IMR-90 (cell line): Measurements from ENCODE around the gene OR1F1. TPM values are rescaled to one million over a fixed set of nuclear protein-coding genes. Genes with fewer than 3 reads are reported as not detected.

Experiments used
- ATAC-seq: fragments of 200-7000 bp; cut with Tn5 transposase; 2 replicates; pipeline ENCODE4 v1.9.1; 2020; ENCODE audit warnings: low read depth, mild to moderate bottlenecking, moderate library complexity
- BruUV-seq: library from RNA; stranded (reverse); fragments of 400-500 nt; replicated peaks from 2 replicates; lab custom pipeline; 2021; lab: Mats Ljungman, UMichigan
- CTCF ChIA-PET: fragments of 300-600 bp; formaldehyde crosslinking; extraction: SDS; loops from one replicate; lab custom pipeline; 2021; ENCODE audit warnings: antibody characterized with exemption; lab: Yijun Ruan, JAX
- POLR2A ChIA-PET: fragments of 300-600 bp; sonication (Branson Sonifier 250); formaldehyde crosslinking; loops from one replicate; lab custom pipeline; 2022; ENCODE audit warnings: antibody characterized with exemption; ENCODE audit not compliant: unreplicated experiment; lab: Charles Lee
- DNase-seq: peaks from one replicate; pipeline ENCODE4 v3.0.0; 2013
- H2AFZ ChIP-seq: replicated peaks from 2 replicates; pipeline ENCODE3; 2013; ENCODE audit warnings: low read length, mild to moderate bottlenecking; ENCODE audit not compliant: poor library complexity
- H2AK5ac ChIP-seq: 2 replicates; pipeline ENCODE4 v1.6.1; 2013; ENCODE audit warnings: low read depth, low read length, inconsistent platforms
- H2AK9ac ChIP-seq: replicated peaks from 2 replicates; pipeline ENCODE3; 2013; ENCODE audit warnings: mild to moderate bottlenecking, low read depth, low read length, moderate library complexity; ENCODE audit not compliant: poor library complexity
- H2BK120ac ChIP-seq: 2 replicates; pipeline ENCODE4 v1.6.1; 2013; ENCODE audit warnings: low read depth, low read length, inconsistent platforms
- H2BK15ac ChIP-seq: 3 replicates; pipeline ENCODE4 v1.6.1; 2013; ENCODE audit warnings: low read depth, low read length, inconsistent platforms
- H2BK20ac ChIP-seq: 2 replicates; pipeline ENCODE4 v1.6.1; 2013; ENCODE audit warnings: low read depth, mild to moderate bottlenecking, inconsistent platforms, low read length, moderate library complexity
- H2BK5ac ChIP-seq: 2 replicates; pipeline ENCODE4 v1.6.1; 2013; ENCODE audit warnings: mild to moderate bottlenecking, low read depth, low read length, inconsistent platforms; ENCODE audit not compliant: poor library complexity, severe bottlenecking
- H3K14ac ChIP-seq: replicated peaks from 2 replicates; pipeline ENCODE4 v1.6.1; 2013; ENCODE audit warnings: low read depth, low read length, inconsistent platforms
- H3K18ac ChIP-seq: 2 replicates; pipeline ENCODE4 v1.6.1; 2013; ENCODE audit warnings: low read depth, low read length, control low read depth
- H3K23ac ChIP-seq: 2 replicates; pipeline ENCODE4 v1.6.1; 2013; ENCODE audit warnings: low read depth, low read length, inconsistent platforms
- H3K27ac ChIP-seq: 2 replicates; pipeline ENCODE4 v1.5.1; 2013; ENCODE audit warnings: mild to moderate bottlenecking, control low read depth, low read length; ENCODE audit not compliant: insufficient read depth
- H3K27me3 ChIP-seq: 2 replicates; pipeline ENCODE4 v1.6.1; 2013; ENCODE audit warnings: low read length; ENCODE audit not compliant: control insufficient read depth, insufficient read depth
- H3K36me3 ChIP-seq: 2 replicates; pipeline ENCODE4 v1.6.1; 2013; ENCODE audit warnings: low read length, mixed read lengths; ENCODE audit not compliant: control insufficient read depth, insufficient read depth
- H3K4ac ChIP-seq: 2 replicates; pipeline ENCODE4 v1.6.1; 2013; ENCODE audit warnings: low read depth, low read length, inconsistent platforms
- H3K4me1 ChIP-seq: 2 replicates; pipeline ENCODE4 v1.6.1; 2013; ENCODE audit warnings: low read length, mixed read lengths; ENCODE audit not compliant: control insufficient read depth, insufficient read depth
- H3K4me2 ChIP-seq: 2 replicates; pipeline ENCODE4 v1.6.1; 2013; ENCODE audit warnings: low read depth, mild to moderate bottlenecking, control low read depth, low read length, moderate library complexity
- H3K4me3 ChIP-seq: 2 replicates; pipeline ENCODE4 v1.5.1; 2013; ENCODE audit warnings: low read depth, mild to moderate bottlenecking, control low read depth, low read length, moderate library complexity; ENCODE audit not compliant: insufficient read depth
- H3K56ac ChIP-seq: 2 replicates; pipeline ENCODE4 v1.6.1; 2013; ENCODE audit warnings: low read length, inconsistent platforms; ENCODE audit not compliant: insufficient read depth; ENCODE audit errors: extremely low read depth
- H3K79me1 ChIP-seq, 2 experiments: 2 replicates each; pipeline ENCODE4 v1.6.1; 2013; ENCODE audit warnings: low read length in 2 of 2, inconsistent platforms in 1 of 2, low read depth in 1 of 2
- H3K9ac ChIP-seq: 2 replicates; pipeline ENCODE4 v1.6.1; 2013; ENCODE audit warnings: low read depth, low read length, control low read depth
- H3K9me1 ChIP-seq: 2 replicates; pipeline ENCODE4 v1.6.1; 2013; ENCODE audit warnings: low read length, inconsistent platforms; ENCODE audit not compliant: insufficient read depth
- H3K9me3 ChIP-seq: 2 replicates; pipeline ENCODE4 v1.6.1; 2013; ENCODE audit warnings: low read length; ENCODE audit not compliant: control insufficient read depth, insufficient read depth
- H4K20me1 ChIP-seq: 2 replicates; pipeline ENCODE4 v1.6.1; 2013; ENCODE audit warnings: low read length, inconsistent platforms; ENCODE audit not compliant: insufficient read depth
- H4K5ac ChIP-seq: 2 replicates; pipeline ENCODE4 v1.6.1; 2013; ENCODE audit warnings: mild to moderate bottlenecking, low read depth, low read length, control low read depth
- H4K8ac ChIP-seq, 2 experiments: 2 replicates each; pipeline ENCODE4 v1.6.1; 2013; ENCODE audit warnings: low read depth in 2 of 2, low read length in 2 of 2, control low read depth in 1 of 2, inconsistent platforms in 1 of 2
- H4K91ac ChIP-seq: 2 replicates; pipeline ENCODE4 v1.6.1; 2013; ENCODE audit warnings: low read depth, low read length, inconsistent platforms; ENCODE audit not compliant: insufficient read depth
- BHLHE40 ChIP-seq: fragments of 150-350 bp; IDR thresholded peaks from 2 replicates; pipeline ENCODE4 v1.6.1; 2016; ENCODE audit warnings: mild to moderate bottlenecking, low read depth, low read length
- CEBPB ChIP-seq: IDR thresholded peaks from 2 replicates; pipeline ENCODE4 v1.6.1; 2012; ENCODE audit warnings: low read depth, low read length, improper control_type of control experiment
- CTCF ChIP-seq: conservative IDR thresholded peaks from 2 replicates; pipeline ENCODE4 v1.5.1; 2012; ENCODE audit warnings: mild to moderate bottlenecking, low read depth, low read length, improper control_type of control experiment
- MXI1 ChIP-seq: IDR thresholded peaks from 2 replicates; pipeline ENCODE4 v1.6.1; 2012; ENCODE audit warnings: low read depth, mild to moderate bottlenecking, low read length, moderate library complexity, borderline replicate concordance
- NFE2L2 ChIP-seq: fragments of 150-350 bp; IDR thresholded peaks from 2 replicates; pipeline ENCODE4 v1.6.1; 2016; ENCODE audit warnings: low read depth, mild to moderate bottlenecking, low read length
- POLR2A ChIP-seq: IDR thresholded peaks from 2 replicates; pipeline ENCODE4 v1.6.1; 2012; ENCODE audit warnings: mild to moderate bottlenecking, low read depth, low read length
- RAD21 ChIP-seq: IDR thresholded peaks from 2 replicates; pipeline ENCODE4 v1.6.1; 2012; ENCODE audit warnings: low read length, improper control_type of control experiment
- RCOR1 ChIP-seq: IDR thresholded peaks from 2 replicates; pipeline ENCODE4 v1.6.1; 2012; ENCODE audit warnings: mild to moderate bottlenecking, low read length, improper control_type of control experiment; ENCODE audit not compliant: insufficient replicate concordance
- RFX5 ChIP-seq: IDR thresholded peaks from 2 replicates; pipeline ENCODE4 v1.8.0; 2012; ENCODE audit warnings: low read depth, mild to moderate bottlenecking, low read length, moderate library complexity
- SMC3 ChIP-seq: fragments of 150-350 bp; IDR thresholded peaks from 2 replicates; pipeline ENCODE4 v1.6.1; 2016; ENCODE audit warnings: low read depth, mild to moderate bottlenecking, antibody characterized with exemption, low read length, moderate library complexity
- WGBS, 2 experiments: methylation state at CpG; one replicate each; pipeline versions ENCODE4 v1.1.5 to v1.1.7; 2013; ENCODE audit warnings: missing lambda C conversion rate in 2 of 2; ENCODE audit not compliant: insufficient read length in 1 of 2; ENCODE audit errors: extremely low coverage in 2 of 2; 5-methylcytosine and 5-hydroxymethylcytosine counted together
- dilution Hi-C: fragments of 300-500 bp; cut with HindIII; formaldehyde crosslinking; loops from one replicate; pipeline ENCODE4 v1.14.3; 2018; ENCODE audit warnings: low sequenced_read_pairs; ENCODE audit not compliant: unreplicated experiment
- in situ Hi-C: fragments of 300-500 bp; cut with MboI; formaldehyde crosslinking; loops from 3 replicates; pipeline ENCODE4 v1.14.3; 2019; ENCODE audit warnings: low sequenced_read_pairs, inconsistent platforms, mixed read lengths
- intact Hi-C: fragments of 100-400 bp; cut with micrococcal nuclease; formaldehyde crosslinking; loops from 2 replicates; pipeline ENCODE4 v1.10.0; 2022
- polyA plus RNA-seq, 3 experiments: library from polyadenylated mRNA; depleted of rRNA; stranded (reverse); fragments of >200 nt; gene quantifications; 2 replicates each; pipeline ENCODE4 v1.2.3, GENCODE V29; 2012; ENCODE audit warnings: low replicate concordance in 1 of 3
- total RNA-seq: library from RNA; depleted of rRNA; stranded (reverse); fragments of >200 nt; gene quantifications from 2 replicates; pipeline ENCODE4 v1.2.3, GENCODE V29; 2012
- TF ChIP-seq, protein P1 (sequence below): fragments of 150-350 bp; IDR thresholded peaks from 2 replicates; pipeline ENCODE4 v1.6.1; 2017; ENCODE audit warnings: mild to moderate bottlenecking, antibody characterized with exemption, low read length, low read depth

Gene OR1F1
- total and polyA plus RNA-seq, 2 of the 4 experiments (the other 2 are of a cell fraction), result 0.12 TPM; not detected in 1

DNA sequence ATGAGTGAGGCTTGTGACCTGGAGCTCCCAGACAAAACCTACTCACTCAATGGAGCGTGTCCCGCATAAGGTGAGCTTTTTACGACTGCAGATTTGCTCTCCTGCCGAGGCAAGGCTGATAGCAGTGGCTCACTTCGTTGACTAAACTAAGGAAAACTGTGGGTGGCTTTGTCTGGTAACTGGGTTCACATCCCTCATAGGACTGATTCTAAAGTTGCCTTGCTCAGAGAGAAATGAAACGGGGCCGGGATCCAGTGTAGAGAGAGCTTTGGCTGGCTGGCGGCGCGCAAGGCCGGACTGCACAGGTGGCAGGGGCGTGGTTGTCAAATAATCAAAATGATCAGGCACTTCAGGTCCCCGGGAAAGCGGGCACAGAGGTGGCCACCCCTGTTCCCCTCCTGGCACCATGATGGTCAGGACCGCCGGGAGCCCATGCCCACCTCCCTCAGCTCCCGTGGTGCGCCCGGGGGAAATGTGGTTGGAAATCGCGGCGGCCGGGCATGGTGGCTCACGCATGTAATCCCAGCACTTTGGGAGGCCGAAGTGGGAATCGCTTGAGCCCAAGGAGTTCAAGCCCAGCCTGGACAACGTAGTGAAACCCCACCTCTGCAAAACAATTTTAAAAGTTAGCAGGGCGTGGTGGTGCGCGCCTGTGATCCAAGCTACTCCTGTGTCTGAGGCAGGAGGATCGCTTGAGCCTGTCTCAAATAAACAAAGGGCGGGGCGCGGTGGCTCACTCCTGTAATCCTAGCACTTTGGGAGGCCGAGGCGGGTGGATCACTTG is 26.6 kb upstream of the OR1F1 start (continued):
- no peak for TF ChIP-seq POLR2A

GRCh38 chr16:3164121-3164991 is 23.6 kb upstream of the OR1F1 start:
- intact Hi-C loops, result no loop called here
- no peak for TF ChIP-seq BHLHE40
- no peak for TF ChIP-seq NFE2L2
- TF ChIP-seq RCOR1, result no peak
- no peak for TF ChIP-seq SMC3
- no peak for TF ChIP-seq MXI1
- no peak for TF ChIP-seq RAD21
- TF ChIP-seq, protein P1, sequence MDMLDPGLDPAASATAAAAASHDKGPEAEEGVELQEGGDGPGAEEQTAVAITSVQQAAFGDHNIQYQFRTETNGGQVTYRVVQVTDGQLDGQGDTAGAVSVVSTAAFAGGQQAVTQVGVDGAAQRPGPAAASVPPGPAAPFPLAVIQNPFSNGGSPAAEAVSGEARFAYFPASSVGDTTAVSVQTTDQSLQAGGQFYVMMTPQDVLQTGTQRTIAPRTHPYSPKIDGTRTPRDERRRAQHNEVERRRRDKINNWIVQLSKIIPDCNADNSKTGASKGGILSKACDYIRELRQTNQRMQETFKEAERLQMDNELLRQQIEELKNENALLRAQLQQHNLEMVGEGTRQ, result no peak
- TF ChIP-seq RFX5, result no peak
- no peak for TF ChIP-seq CEBPB
- no peak for TF ChIP-seq CTCF

More at GRCh38 chr16:3164121-3164991, 23.6 kb upstream of the OR1F1 start:
- H3K4me3 ChIP-seq, result no peak overlapping the region
- H2BK20ac ChIP-seq, result no peak overlapping the region
- H3K9me3 ChIP-seq, result no peaks in the 10 kb centered on the region
- H3K9ac ChIP-seq, result no peak overlapping the region
- H3K36me3 ChIP-seq, result no peaks in the 10 kb centered on the region
- no peak overlapping the region for H3K4ac ChIP-seq
- no peak overlapping the region for H3K18ac ChIP-seq
- no peak overlapping the region for H2AK5ac ChIP-seq
- ChIA-PET POLR2A (no interaction called here), CTCF (no interaction called here)
- peaks cover 4% of the 10 kb centered on the region for H3K4me1 ChIP-seq
- H2BK5ac ChIP-seq, result no peak overlapping the region
- in situ Hi-C loops, result no loop called here
- no peak overlapping the region for H3K27ac ChIP-seq
- ATAC-seq, result no peak
- H2BK15ac ChIP-seq, result no peak overlapping the region
- H2BK120ac ChIP-seq, result no peak overlapping the region
- BruUV-seq, result no TSS peak
- dilution Hi-C loops, result no loop called here
- no peak overlapping the region for H4K8ac ChIP-seq
- no peak overlapping the region for H4K91ac ChIP-seq
- no peak overlapping the region for H3K23ac ChIP-seq
- no peak overlapping the region for H3K14ac ChIP-seq
- H4K20me1 ChIP-seq, result no peaks in the 10 kb centered on the region
- peaks cover 7% of the 10 kb centered on the region; the same call in 1 of the 2 replicates for H3K9me1 ChIP-seq
- DNase-seq, result no peak
- WGBS, 2 experiments, result 65% methylated on average over 5 of the region's 37 CpGs; no CpG with 5 or more reads in 1 of the 2 experiments
- no peak overlapping the region for H3K4me2 ChIP-seq
- H2AK9ac ChIP-seq, result no peak overlapping the region
- H3K56ac ChIP-seq, result no peak overlapping the region
- H3K79me1 ChIP-seq, result no peaks in the 10 kb centered on the region
- H4K5ac ChIP-seq, result no peak overlapping the region
- peaks cover 9% of the 10 kb centered on the region; the same call in 1 of the 2 replicates for H3K27me3 ChIP-seq
- peak overlapping the region; percentile 10 for H2AFZ ChIP-seq
